HG03159 (cell line): Measurements from ENCODE around the gene SLCO3A1.

Source experiments
- ATAC-seq: cut with Tn5 transposase; IDR thresholded peaks from one replicate; pipeline ENCODE4 v1.9.1; 2021; ENCODE audit warnings: mild to moderate bottlenecking, moderate library complexity; ENCODE audit not compliant: unreplicated experiment

The SLCO3A1 gene

GRCh38 chr15:91909111-91909510 is 55.6 kb downstream of the SLCO3A1 start:
- no peak for ATAC-seq

DNA sequence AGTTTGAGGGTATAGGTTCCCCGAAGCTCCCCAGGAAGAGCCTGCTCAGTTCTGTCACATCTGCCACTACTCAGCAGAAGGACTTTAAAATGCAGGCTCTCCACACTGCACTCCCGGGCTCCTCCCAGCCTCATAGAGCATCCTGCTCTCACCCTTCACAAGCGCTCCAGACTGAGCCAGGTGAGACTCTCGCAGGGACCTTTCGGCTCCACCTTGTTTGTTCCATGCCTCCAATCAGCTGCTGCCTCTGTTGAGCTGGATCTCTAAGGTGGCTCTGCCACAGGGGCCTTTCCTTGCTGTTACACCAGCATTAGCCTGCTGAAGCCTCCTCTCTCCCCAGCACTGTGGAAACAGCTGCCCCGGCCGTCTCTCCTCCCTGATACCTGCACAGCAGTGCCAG is 56.1 kb downstream of the SLCO3A1 start:
- ATAC-seq: no peak

GRCh38 chr15:91911844-91912243 is 58.3 kb downstream of the SLCO3A1 start:
- no peak for ATAC-seq

GRCh38 chr15:91912336-91912735 is 58.8 kb downstream of the SLCO3A1 start:
- ATAC-seq: no peak

DNA sequence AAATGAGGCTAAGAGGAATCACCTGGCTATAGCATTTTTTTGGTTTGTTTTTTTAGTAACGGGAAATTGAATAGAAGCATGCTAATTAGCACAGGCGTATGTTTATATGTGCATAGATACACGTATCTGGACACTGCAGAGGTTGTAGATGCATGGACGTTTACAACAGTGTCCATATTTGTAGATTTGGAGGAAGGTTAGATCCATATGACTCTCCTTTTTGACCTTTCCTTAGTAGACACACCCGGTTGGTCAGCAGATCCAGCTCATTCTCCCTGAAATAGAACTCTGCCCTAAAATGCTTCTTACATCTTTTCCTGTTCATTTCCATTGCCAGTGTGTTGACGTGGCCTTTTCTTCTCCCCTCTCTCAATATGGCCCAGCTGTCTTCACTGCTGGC is 60.1 kb downstream of the SLCO3A1 start:
- no peak for ATAC-seq

GRCh38 chr15:91915576-91915975 is 62.1 kb downstream of the SLCO3A1 start:
- no peak for ATAC-seq

- ATAC-seq: no peak
Measured at GRCh38 chr15:91916051-91916450, 62.5 kb downstream of the SLCO3A1 start.

- ATAC-seq: no peak
Measured at GRCh38 chr15:91917686-91918360, 64.3 kb downstream of the SLCO3A1 start.

DNA sequence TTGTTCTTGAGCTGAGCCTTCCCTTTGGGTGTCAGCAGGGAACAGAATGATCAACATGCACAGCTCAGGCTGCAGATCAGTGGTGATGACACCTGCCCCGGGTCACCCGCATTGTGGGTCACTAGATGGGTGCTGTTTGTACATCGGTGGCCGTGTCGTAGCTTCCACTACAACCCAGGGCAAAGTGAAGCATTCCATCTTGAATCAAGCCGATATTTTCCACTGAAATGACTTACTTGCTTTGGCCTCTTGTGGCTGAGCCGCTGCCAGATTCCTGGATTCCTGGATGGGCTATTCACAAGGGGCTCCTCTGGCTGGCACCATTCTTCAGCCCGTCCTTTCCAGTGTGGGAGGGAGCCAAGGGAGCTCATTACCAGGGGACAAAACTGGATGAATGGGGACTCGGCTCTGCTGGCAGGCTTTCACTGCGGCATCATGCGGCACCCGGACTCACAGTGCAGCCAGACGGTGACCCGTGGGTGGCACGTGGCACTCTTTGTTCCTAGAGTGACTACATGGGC is 65.6 kb downstream of the SLCO3A1 start:
- ATAC-seq: no peak

GRCh38 chr15:91921188-91921842 is 67.8 kb downstream of the SLCO3A1 start:
- ATAC-seq: no peak

- ATAC-seq: no peak
Measured at GRCh38 chr15:91921843-91922198, 68.3 kb downstream of the SLCO3A1 start.

DNA sequence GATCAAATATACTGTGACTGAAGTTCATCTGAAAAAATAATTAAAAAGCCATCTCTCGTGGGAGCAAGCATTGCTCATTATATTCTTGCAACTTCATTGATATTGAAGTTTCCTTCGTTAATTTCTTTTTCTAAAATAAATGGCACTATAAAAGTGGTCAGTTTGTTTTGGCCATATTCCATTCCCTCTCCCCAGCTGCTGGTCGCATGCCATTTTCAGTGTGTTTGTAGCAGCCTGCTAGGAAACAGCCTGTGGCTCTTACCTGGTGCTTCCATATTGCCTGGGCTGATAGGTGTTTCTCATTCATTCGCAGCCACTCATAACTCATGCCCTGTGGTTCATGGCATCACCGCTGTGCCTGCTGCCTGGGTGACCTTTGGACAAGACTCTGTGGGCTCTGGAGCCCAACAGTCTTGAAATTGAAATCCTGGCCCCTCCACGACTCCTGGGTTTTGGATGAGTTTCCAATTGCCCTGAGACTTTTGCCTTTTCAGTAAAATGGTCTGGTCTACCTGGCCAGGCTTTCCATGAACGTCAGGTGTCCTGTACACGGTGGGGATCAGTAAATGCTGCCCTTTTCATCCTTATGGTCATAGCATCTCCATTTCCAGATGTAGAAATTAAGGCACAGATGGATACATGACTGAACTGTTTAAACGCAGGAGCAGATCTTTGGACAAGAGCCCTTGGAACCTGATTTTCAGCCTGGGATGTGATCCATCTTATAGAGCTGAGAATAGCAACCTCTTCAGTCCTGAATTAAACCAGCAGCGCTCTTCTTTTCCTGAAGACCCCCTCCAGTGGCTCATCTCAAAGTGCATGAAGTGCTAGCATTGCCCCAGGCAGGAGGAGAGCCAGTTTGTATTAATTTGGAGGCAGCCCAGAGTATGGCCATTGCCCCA is 69.4 kb downstream of the SLCO3A1 start:
- ATAC-seq: no peak

GRCh38 chr15:91924183-91924582 is 70.7 kb downstream of the SLCO3A1 start:
- ATAC-seq: no peak

DNA sequence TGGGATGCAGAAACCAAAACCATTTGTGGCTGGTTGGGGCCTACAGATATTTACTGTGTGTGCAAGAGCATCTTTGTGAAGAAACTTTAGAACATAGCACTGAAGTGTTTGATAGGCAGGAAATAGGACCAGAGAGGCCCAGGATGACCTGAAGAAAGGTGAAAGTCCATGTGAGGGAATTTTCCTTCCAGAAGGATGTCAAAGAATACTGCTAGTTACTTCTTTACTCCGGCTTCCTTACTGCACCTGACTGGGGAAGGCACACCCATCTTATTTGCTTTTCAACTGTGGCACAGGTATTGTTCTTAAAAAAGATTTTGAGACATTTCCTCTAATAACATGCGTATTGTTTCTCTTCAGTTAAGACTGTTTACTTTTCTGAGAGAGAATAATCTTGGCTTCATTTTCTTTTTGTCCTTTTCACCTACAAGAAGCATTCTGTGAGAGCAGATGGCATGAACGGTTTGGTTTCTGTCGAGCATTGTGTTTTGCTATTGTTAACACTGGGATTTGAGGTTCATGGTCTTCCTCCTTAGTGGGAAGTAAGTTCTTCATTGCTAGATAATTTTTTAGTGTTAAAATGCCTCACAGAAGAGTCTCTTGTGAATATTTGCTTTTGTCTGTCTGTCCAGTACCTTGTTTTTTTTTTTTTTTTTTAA is 71.5 kb downstream of the SLCO3A1 start:
- no peak for ATAC-seq

GRCh38 chr15:91925794-91926193 is 72.3 kb downstream of the SLCO3A1 start:
- no peak for ATAC-seq

DNA sequence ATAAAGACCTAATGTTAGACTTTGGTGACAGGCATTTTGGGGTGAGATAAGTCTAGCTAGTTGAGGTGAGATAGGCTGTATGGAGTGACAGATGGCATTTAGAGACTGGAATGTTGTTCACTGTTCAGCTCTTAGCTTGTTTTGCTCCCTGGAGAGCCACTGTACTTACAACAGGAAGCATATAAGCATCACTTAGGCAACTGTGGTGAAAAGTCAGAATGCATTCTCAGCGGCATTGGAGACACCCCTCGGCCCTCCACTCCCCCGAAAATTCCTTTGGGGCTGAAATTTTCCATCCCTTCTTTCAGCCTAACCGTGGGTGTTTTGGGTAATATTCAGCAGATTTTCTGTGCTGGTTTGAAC is 73.4 kb downstream of the SLCO3A1 start:
- ATAC-seq: no peak

- no peak for ATAC-seq
Measured at GRCh38 chr15:91927585-91927984, 74.1 kb downstream of the SLCO3A1 start.

DNA sequence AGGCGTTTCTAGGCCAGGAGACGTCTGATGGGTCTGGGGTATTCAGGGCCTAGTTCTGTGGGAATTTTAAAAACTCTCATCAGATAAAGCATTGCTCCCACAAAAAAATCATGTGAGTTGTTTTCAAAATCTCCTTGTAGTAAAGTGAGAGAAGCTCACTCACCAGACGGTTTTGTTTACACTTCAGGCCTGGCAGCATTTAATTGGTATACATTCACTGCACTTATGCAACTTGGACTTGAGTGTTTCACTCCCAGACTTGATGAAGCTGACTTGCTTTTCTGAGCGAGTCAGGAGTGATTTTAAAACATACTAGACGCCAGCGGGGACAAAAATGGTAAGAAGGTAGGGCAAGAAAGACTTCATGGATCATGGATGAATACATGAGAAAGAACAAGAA is 75.2 kb downstream of the SLCO3A1 start:
- ATAC-seq: no peak

GRCh38 chr15:91929509-91929908 is 76.0 kb downstream of the SLCO3A1 start:
- no peak for ATAC-seq

GRCh38 chr15:91930092-91930491 is 76.6 kb downstream of the SLCO3A1 start:
- ATAC-seq: no peak

DNA sequence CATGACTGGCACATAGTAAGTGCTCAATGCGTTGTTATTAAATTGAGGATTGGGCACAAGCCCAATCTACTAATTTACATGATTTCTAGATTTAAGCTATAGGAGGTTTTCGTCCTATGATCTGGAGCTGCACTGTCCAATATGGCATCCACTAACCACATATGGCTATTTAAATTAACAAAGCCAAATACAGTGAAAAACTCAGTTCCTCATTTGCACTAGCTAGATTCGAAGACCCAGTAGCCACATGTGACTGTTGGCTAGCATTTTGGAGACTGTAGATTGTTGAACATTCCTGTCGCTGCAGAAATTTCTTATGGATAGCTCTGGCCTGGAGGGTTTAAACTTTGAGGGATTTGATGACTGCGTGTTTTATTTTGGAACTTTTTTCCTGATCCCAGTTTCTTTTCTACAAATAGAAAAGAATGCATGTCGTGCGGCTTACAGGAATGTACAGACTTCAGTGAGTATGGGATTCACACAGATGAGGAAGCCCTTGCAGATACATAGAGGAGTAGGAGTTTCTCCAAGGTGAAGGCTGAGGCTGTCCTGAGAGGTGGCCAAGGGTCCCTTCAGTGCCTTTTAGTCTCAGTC is 82.8 kb downstream of the SLCO3A1 start:
- ATAC-seq: no peak
